K562 (cell line): Measurements from ENCODE around the gene HDLBP. TPM values are rescaled to one million over a fixed set of nuclear protein-coding genes. Genes with fewer than 3 reads are reported as not detected.

Experiments
- ATAC-seq: fragments of 200-7000 bp; cut with Tn5 transposase; 3 replicates; pipeline ENCODE4 v1.9.1; 2020; ENCODE audit warnings: moderate library complexity
- BruUV-seq: library from RNA; stranded (reverse); fragments of 400-500 nt; replicated peaks from 2 replicates; lab custom pipeline; 2021; lab: Mats Ljungman, UMichigan
- CTCF ChIA-PET: fragments of 300-600 bp; formaldehyde crosslinking; extraction: SDS; loops from one replicate; lab custom pipeline; 2021; ENCODE audit warnings: low intra/inter-chr PET ratio; lab: Yijun Ruan, JAX
- POLR2A ChIA-PET: fragments of 300-600, 350-650 bp; sonication (Branson Sonifier 250); formaldehyde crosslinking; extraction: SDS; loops from one replicate; lab custom pipeline; 2021; ENCODE audit warnings: antibody characterized with exemption, inconsistent platforms; lab: Yijun Ruan, JAX
- DNase-seq, 4 experiments: peaks; one replicate each; pipeline versions ENCODE4 v3.0.0 to v3.0.0-alpha.2; 2011 to 2018; ENCODE audit warnings: low spot score in 3 of 4, mixed read lengths in 3 of 4; ENCODE audit errors: extremely low read depth in 1 of 4
- FAIRE-seq: peaks from 2 replicates; lab custom pipeline; 2011; peaks lifted over from hg19 to GRCh38; lab: Jason Lieb, UNC
- H2AFZ ChIP-seq: 2 replicates; pipeline ENCODE4 v1.6.0; 2011; ENCODE audit warnings: low read depth, low read length, control low read depth, inconsistent platforms
- H3K27ac ChIP-seq: fragments of 200-600 bp; 3 replicates; pipeline ENCODE4 v1.8.0; 2011; ENCODE audit warnings: low read depth, mild to moderate bottlenecking, control low read depth, inconsistent platforms, low read length, moderate library complexity, mixed read lengths; ENCODE audit errors: extremely low read depth
- H3K27me3 ChIP-seq, 2 experiments: fragments of 300-600 bp in 1 of 2; 2 replicates in 1 of 2; 3 replicates in 1 of 2; pipeline versions ENCODE4 v1.6.0 to v1.8.0; 2011; ENCODE audit warnings: inconsistent platforms in 2 of 2, low read length in 2 of 2, mild to moderate bottlenecking in 1 of 2, mixed read lengths in 1 of 2, moderate library complexity in 1 of 2; ENCODE audit not compliant: control insufficient read depth in 2 of 2, insufficient read depth in 2 of 2
- H3K36me3 ChIP-seq: fragments of 300-600 bp; 3 replicates; pipeline ENCODE4 v1.8.0; 2011; ENCODE audit warnings: mild to moderate bottlenecking, low read length, inconsistent platforms; ENCODE audit not compliant: control insufficient read depth, insufficient read depth
- H3K4me1 ChIP-seq, 2 experiments: fragments of 200-600 bp in 1 of 2; replicated peaks in 1 of 2; 2 replicates in 1 of 2; 3 replicates in 1 of 2; pipeline versions ENCODE4 v1.5.1 to v1.8.0; 2011; ENCODE audit warnings: inconsistent platforms in 2 of 2, low read length in 2 of 2, mild to moderate bottlenecking in 1 of 2, mixed read lengths in 1 of 2, moderate library complexity in 1 of 2; ENCODE audit not compliant: control insufficient read depth in 2 of 2, insufficient read depth in 2 of 2
- H3K4me2 ChIP-seq: 2 replicates; pipeline ENCODE4 v1.6.1; 2011; ENCODE audit warnings: low read length, control low read depth, inconsistent platforms, mixed read lengths; ENCODE audit not compliant: insufficient read depth
- H3K4me3 ChIP-seq: fragments of 200-600 bp; sonication (generic), shearing (Covaris generic); 2 replicates; pipeline ENCODE4 v1.5.1; 2016; ENCODE audit warnings: control low read depth, inconsistent platforms
- H3K79me2 ChIP-seq: fragments of 200-600 bp; 3 replicates; pipeline ENCODE4 v1.8.0; 2011; ENCODE audit warnings: low read length, inconsistent platforms; ENCODE audit not compliant: control insufficient read depth, insufficient read depth
- H3K9ac ChIP-seq, 2 experiments: 2 replicates each; pipeline versions ENCODE4 v1.6.0 to v1.6.1; 2011; ENCODE audit warnings: low read depth in 2 of 2, low read length in 2 of 2, control low read depth in 1 of 2, inconsistent platforms in 1 of 2, mild to moderate bottlenecking in 1 of 2, mixed read lengths in 1 of 2; ENCODE audit not compliant: insufficient read depth in 1 of 2
- H3K9me1 ChIP-seq: one replicate; pipeline ENCODE4 v1.6.0; 2011; ENCODE audit warnings: inconsistent platforms, mild to moderate bottlenecking, low read length, moderate library complexity; ENCODE audit not compliant: control insufficient read depth, insufficient read depth
- H3K9me3 ChIP-seq: replicated peaks from 2 replicates; pipeline ENCODE4 v1.5.1; 2011; ENCODE audit warnings: low read depth, low read length, inconsistent platforms; ENCODE audit not compliant: control insufficient read depth, insufficient read depth
- H4K20me1 ChIP-seq: replicated peaks from 2 replicates; pipeline ENCODE4 v1.6.1; 2011; ENCODE audit warnings: low read length, inconsistent platforms, mixed read lengths; ENCODE audit not compliant: control insufficient read depth, insufficient read depth
- CHD4 ChIP-seq: fragments of 200-600 bp; sonication (generic); IDR thresholded peaks from 3 replicates; pipeline ENCODE4 v1.6.1; 2012; ENCODE audit warnings: low read depth, mild to moderate bottlenecking, mixed read lengths, low read length, inconsistent platforms; ENCODE audit not compliant: insufficient read depth, insufficient replicate concordance, poor library complexity, severe bottlenecking
- CSDE1 ChIP-seq, 2 experiments: fragments of 450-650 bp; IDR thresholded peaks; 2 replicates each; pipeline ENCODE4 v1.6.1; 2016; ENCODE audit warnings: mild to moderate bottlenecking in 1 of 2
- NFE2 ChIP-seq: IDR thresholded peaks from 2 replicates; pipeline ENCODE4 v1.6.1; 2014; ENCODE audit warnings: antibody characterized with exemption, low read depth
- POLR2AphosphoS5 ChIP-seq: IDR thresholded peaks from 2 replicates; pipeline ENCODE4 v1.6.1; 2011; ENCODE audit warnings: mild to moderate bottlenecking, low read depth, low read length, moderate library complexity; ENCODE audit not compliant: control insufficient read depth, insufficient read depth
- SUPT5H ChIP-seq: fragments of 450-650 bp; IDR thresholded peaks from 2 replicates; pipeline ENCODE4 v1.6.1; 2016
- ZBTB26 ChIP-seq: fragments of 450-650 bp; formaldehyde crosslinking; IDR thresholded peaks from 2 replicates; pipeline ENCODE4 v1.4.0; 2022; ENCODE audit warnings: missing genetic modification characterization
- ZBTB9 ChIP-seq: fragments of 450-650 bp; formaldehyde crosslinking; IDR thresholded peaks from 2 replicates; pipeline ENCODE4 v1.4.0; 2020; ENCODE audit warnings: mild to moderate bottlenecking, moderate library complexity
- WGBS: fragments of 100-300 bp; shearing (Covaris generic); methylation state at CpG from one replicate; pipeline ENCODE4 v1.1.6; 2016; ENCODE audit warnings: low coverage, mixed read lengths; ENCODE audit not compliant: insufficient coverage; ENCODE audit errors: missing lambda C conversion rate; 5-methylcytosine and 5-hydroxymethylcytosine counted together
- in situ Hi-C: fragments of 300-500 bp; cut with MboI; formaldehyde crosslinking; loops from 4 replicates; pipeline ENCODE4 v1.15.0; 2018; ENCODE audit warnings: inconsistent platforms, mixed read lengths
- intact Hi-C: fragments of 100-400 bp; cut with micrococcal nuclease; formaldehyde crosslinking; loops from 2 replicates; pipeline ENCODE4 v1.14.2; 2022
- polyA plus RNA-seq, 8 experiments: library from polyadenylated mRNA; depleted of rRNA in 4 of 8; stranded (reverse) in 5 of 8; unstranded in 3 of 8; fragments of >200 nt; fragmentation: Nextera tagmentation in 2 of 8; fragmentation: Illumina TruSeq in 1 of 8; extraction: Ambion mirVana in 2 of 8; extraction: Trizol in 1 of 8; gene quantifications; 2 replicates each; pipeline versions ENCODE4 v1.2.1 to v1.2.3, GENCODE V29; 2011 to 2014; ENCODE audit warnings: inconsistent platforms in 1 of 8, missing spikeins in 1 of 8
- total RNA-seq, 7 experiments: library from RNA; depleted of rRNA in 6 of 7; stranded (reverse); fragments of >200 nt in 6 of 7; fragmentation: Illumina TruSeq in 2 of 7; extraction: Trizol in 2 of 7; gene quantifications; 2 replicates each; pipeline versions ENCODE4 v1.2.1 to v1.2.3, GENCODE V29; 2011 to 2021; ENCODE audit warnings: low replicate concordance in 1 of 7

HDLBP gene
- total and polyA plus RNA-seq, 9 of the 15 experiments (the other 6 are each of a cell fraction or from before 2014, with no cell fraction given): 24.4 to 378 (median 146) TPM

- TF ChIP-seq POLR2AphosphoS5: no peak
- TF ChIP-seq CSDE1 (IDR thresholded peaks at IDR 0.05): no peak
- TF ChIP-seq SUPT5H: no peak
- no peak for TF ChIP-seq CHD4
- TF ChIP-seq ZBTB9 (CRISPR knock-in tag): no peak
- no peak for TF ChIP-seq ZBTB26
Measured at GRCh38 chr2:241178961-241179360, 136.5 kb downstream of the HDLBP start (continued).

- H4K20me1 ChIP-seq: no peaks in the 10 kb centered on the region
- H3K9me1 ChIP-seq: no peaks in the 10 kb centered on the region
- no peaks in the 10 kb centered on the region; a peak in 1 of 5 replicates for H3K4me1 ChIP-seq
- DNase-seq (no peak), FAIRE-seq (no peak), ATAC-seq (no peak)
- 93% methylated on average over 11 of the region's 12 CpGs for WGBS
- no TSS peak for BruUV-seq
- no peak overlapping the region for H3K9ac ChIP-seq
- H3K36me3 ChIP-seq: peaks cover 14% of the 10 kb centered on the region; the same call in 1 of the 3 replicates
- H2AFZ ChIP-seq: no peak overlapping the region
- H3K9me3 ChIP-seq: no peaks in the 10 kb centered on the region
- no peaks in the 10 kb centered on the region for H3K79me2 ChIP-seq
- H3K4me2 ChIP-seq: no peak overlapping the region
- no peaks in the 10 kb centered on the region for H3K27me3 ChIP-seq
- POLR2A ChIA-PET: no interaction called here
- no peak overlapping the region for H3K27ac ChIP-seq
- in situ Hi-C loops (no loop called here), intact Hi-C loops (no loop called here)
- CTCF ChIA-PET: no interaction called here
- no peak overlapping the region for H3K4me3 ChIP-seq
- no peak for TF ChIP-seq NFE2
- TF ChIP-seq, all 486 proteins: peak for 0
Measured at GRCh38 chr2:241177526-241178334, 137.7 kb downstream of the HDLBP start.

Other genes starting within 250 kb of the HDLBP start
Only the 7 nearest of the 8 such genes appear.
- gene MTERF4, start 213.4 kb downstream of the HDLBP start, total RNA-seq (2014; rRNA removed): 15.6 and 19.7 TPM in 2 replicates
- 21.2 and 25.4 TPM in 2 replicates for gene MTERF4, start 213.4 kb downstream of the HDLBP start, total RNA-seq (2014; rRNA removed; fragmentation: Illumina TruSeq; extraction: Trizol)
- gene MTERF4, start 213.4 kb downstream of the HDLBP start, total RNA-seq (2015; rRNA removed; fragmentation: Illumina TruSeq; extraction: Trizol): 22.8 and 23.6 TPM in 2 replicates
- gene MTERF4, start 213.4 kb downstream of the HDLBP start, total RNA-seq (2021): 15.3 and 16.4 TPM in 2 replicates
- gene MTERF4, start 213.4 kb downstream of the HDLBP start, polyA plus RNA-seq (2011; rRNA removed): 19.5 and 29.6 TPM in 2 replicates
- 26.7 and 28.1 TPM in 2 replicates for gene MTERF4, start 213.4 kb downstream of the HDLBP start, polyA plus RNA-seq (2014; fragmentation: Illumina TruSeq; extraction: Trizol)
- 10 to 100 TPM; 15.8 to 20.9 TPM for gene MTERF4, start 213.4 kb downstream of the HDLBP start, polyA plus RNA-seq (2014; fragmentation: Nextera tagmentation; extraction: Ambion mirVana)
- gene MTERF4, start 213.4 kb downstream of the HDLBP start, polyA plus RNA-seq (2014; rRNA removed): 24.7 and 36.8 TPM in 2 replicates
- 8.6 and 17.1 TPM in 2 replicates for gene PASK, start 166.2 kb downstream of the HDLBP start, total RNA-seq (2014; rRNA removed)
- gene PASK, start 166.2 kb downstream of the HDLBP start, total RNA-seq (2014; rRNA removed; fragmentation: Illumina TruSeq; extraction: Trizol): 5.9 and 6.2 TPM in 2 replicates
- 8.8 and 10.1 TPM in 2 replicates for gene PASK, start 166.2 kb downstream of the HDLBP start, total RNA-seq (2015; rRNA removed; fragmentation: Illumina TruSeq; extraction: Trizol)
- 25.9 and 30.3 TPM in 2 replicates for gene PASK, start 166.2 kb downstream of the HDLBP start, total RNA-seq (2021)
- gene PASK, start 166.2 kb downstream of the HDLBP start, polyA plus RNA-seq (2011; rRNA removed): 10.9 and 11.6 TPM in 2 replicates
- 9.9 and 11.5 TPM in 2 replicates for gene PASK, start 166.2 kb downstream of the HDLBP start, polyA plus RNA-seq (2014; fragmentation: Illumina TruSeq; extraction: Trizol)
- gene PASK, start 166.2 kb downstream of the HDLBP start, polyA plus RNA-seq (2014; fragmentation: Nextera tagmentation; extraction: Ambion mirVana): 1 to 10 TPM; 1.5 to 2.6 TPM
- gene PASK, start 166.2 kb downstream of the HDLBP start, polyA plus RNA-seq (2014; rRNA removed): 16.3 and 20.2 TPM in 2 replicates
- 56.0 and 62.0 TPM in 2 replicates for gene PPP1R7, start 165.2 kb downstream of the HDLBP start, total RNA-seq (2014; rRNA removed)
- gene PPP1R7, start 165.2 kb downstream of the HDLBP start, total RNA-seq (2014; rRNA removed; fragmentation: Illumina TruSeq; extraction: Trizol): 37.5 and 38.1 TPM in 2 replicates
- 35.3 and 40.2 TPM in 2 replicates for gene PPP1R7, start 165.2 kb downstream of the HDLBP start, total RNA-seq (2015; rRNA removed; fragmentation: Illumina TruSeq; extraction: Trizol)
- gene PPP1R7, start 165.2 kb downstream of the HDLBP start, total RNA-seq (2021): 39.5 and 40.5 TPM in 2 replicates
- 46.1 and 57.3 TPM in 2 replicates for gene PPP1R7, start 165.2 kb downstream of the HDLBP start, polyA plus RNA-seq (2011; rRNA removed)
- gene PPP1R7, start 165.2 kb downstream of the HDLBP start, polyA plus RNA-seq (2014; fragmentation: Illumina TruSeq; extraction: Trizol): 62.0 and 75.0 TPM in 2 replicates
- 10 to 100 TPM; 37.9 to 50.5 TPM for gene PPP1R7, start 165.2 kb downstream of the HDLBP start, polyA plus RNA-seq (2014; fragmentation: Nextera tagmentation; extraction: Ambion mirVana)
- gene PPP1R7, start 165.2 kb downstream of the HDLBP start, polyA plus RNA-seq (2014; rRNA removed): 59.4 and 61.0 TPM in 2 replicates
- 1.3 and 1.7 TPM in 2 replicates for gene ANO7, start 127.0 kb downstream of the HDLBP start, total RNA-seq (2014; rRNA removed)
- gene ANO7, start 127.0 kb downstream of the HDLBP start, total RNA-seq (2014; rRNA removed; fragmentation: Illumina TruSeq; extraction: Trizol): 0.67 and 0.91 TPM in 2 replicates
- gene ANO7, start 127.0 kb downstream of the HDLBP start, total RNA-seq (2015; rRNA removed; fragmentation: Illumina TruSeq; extraction: Trizol): 1.1 TPM in 2 replicates
- 4.1 and 5.1 TPM in 2 replicates for gene ANO7, start 127.0 kb downstream of the HDLBP start, total RNA-seq (2021)
- gene ANO7, start 127.0 kb downstream of the HDLBP start, polyA plus RNA-seq (2011; rRNA removed): 0.59 and 0.81 TPM in 2 replicates
- gene ANO7, start 127.0 kb downstream of the HDLBP start, polyA plus RNA-seq (2014; fragmentation: Illumina TruSeq; extraction: Trizol): 1.9 and 3.2 TPM in 2 replicates
- gene ANO7, start 127.0 kb downstream of the HDLBP start, polyA plus RNA-seq (2014; fragmentation: Nextera tagmentation; extraction: Ambion mirVana): under 1 TPM; 0.28 to 0.46 TPM
- gene ANO7, start 127.0 kb downstream of the HDLBP start, polyA plus RNA-seq (2014; rRNA removed): 1.9 and 2.9 TPM in 2 replicates
- 132 and 145 TPM in 2 replicates for gene SEPTIN2, start 253 bp upstream of the HDLBP start, total RNA-seq (2014; rRNA removed)
- 169 and 197 TPM in 2 replicates for gene SEPTIN2, start 253 bp upstream of the HDLBP start, total RNA-seq (2014; rRNA removed; fragmentation: Illumina TruSeq; extraction: Trizol)
- gene SEPTIN2, start 253 bp upstream of the HDLBP start, total RNA-seq (2015; rRNA removed; fragmentation: Illumina TruSeq; extraction: Trizol): 149 and 166 TPM in 2 replicates
- gene SEPTIN2, start 253 bp upstream of the HDLBP start, total RNA-seq (2021): 144 and 162 TPM in 2 replicates
- 271 and 367 TPM in 2 replicates for gene SEPTIN2, start 253 bp upstream of the HDLBP start, polyA plus RNA-seq (2011; rRNA removed)
- 232 and 235 TPM in 2 replicates for gene SEPTIN2, start 253 bp upstream of the HDLBP start, polyA plus RNA-seq (2014; fragmentation: Illumina TruSeq; extraction: Trizol)
- 100 to 1,000 TPM; 121 to 201 TPM for gene SEPTIN2, start 253 bp upstream of the HDLBP start, polyA plus RNA-seq (2014; fragmentation: Nextera tagmentation; extraction: Ambion mirVana)
- 164 and 179 TPM in 2 replicates for gene SEPTIN2, start 253 bp upstream of the HDLBP start, polyA plus RNA-seq (2014; rRNA removed)
- 16.0 and 17.1 TPM in 2 replicates for gene FARP2, start 40.6 kb upstream of the HDLBP start, total RNA-seq (2014; rRNA removed)
- gene FARP2, start 40.6 kb upstream of the HDLBP start, total RNA-seq (2014; rRNA removed; fragmentation: Illumina TruSeq; extraction: Trizol): 25.3 and 25.5 TPM in 2 replicates
- gene FARP2, start 40.6 kb upstream of the HDLBP start, total RNA-seq (2015; rRNA removed; fragmentation: Illumina TruSeq; extraction: Trizol): 20.1 and 21.1 TPM in 2 replicates
- 32.5 and 38.1 TPM in 2 replicates for gene FARP2, start 40.6 kb upstream of the HDLBP start, total RNA-seq (2021)
- gene FARP2, start 40.6 kb upstream of the HDLBP start, polyA plus RNA-seq (2011; rRNA removed): 22.8 and 35.0 TPM in 2 replicates
- 23.5 and 23.6 TPM in 2 replicates for gene FARP2, start 40.6 kb upstream of the HDLBP start, polyA plus RNA-seq (2014; fragmentation: Illumina TruSeq; extraction: Trizol)
- gene FARP2, start 40.6 kb upstream of the HDLBP start, polyA plus RNA-seq (2014; fragmentation: Nextera tagmentation; extraction: Ambion mirVana): 1 to 10 TPM; 4.1 to 5.9 TPM
- gene FARP2, start 40.6 kb upstream of the HDLBP start, polyA plus RNA-seq (2014; rRNA removed): 17.5 and 22.4 TPM in 2 replicates
- gene STK25, start 192.9 kb upstream of the HDLBP start, total RNA-seq (2014; rRNA removed): 116 and 163 TPM in 2 replicates
- gene STK25, start 192.9 kb upstream of the HDLBP start, total RNA-seq (2014; rRNA removed; fragmentation: Illumina TruSeq; extraction: Trizol): 35.0 and 61.9 TPM in 2 replicates
- gene STK25, start 192.9 kb upstream of the HDLBP start, total RNA-seq (2015; rRNA removed; fragmentation: Illumina TruSeq; extraction: Trizol): 66.9 and 75.2 TPM in 2 replicates
- 107 and 123 TPM in 2 replicates for gene STK25, start 192.9 kb upstream of the HDLBP start, total RNA-seq (2021)
- 169 and 218 TPM in 2 replicates for gene STK25, start 192.9 kb upstream of the HDLBP start, polyA plus RNA-seq (2011; rRNA removed)
- 151 and 157 TPM in 2 replicates for gene STK25, start 192.9 kb upstream of the HDLBP start, polyA plus RNA-seq (2014; fragmentation: Illumina TruSeq; extraction: Trizol)
- gene STK25, start 192.9 kb upstream of the HDLBP start, polyA plus RNA-seq (2014; fragmentation: Nextera tagmentation; extraction: Ambion mirVana): 10 to 100 TPM in 1 of 2 experiments, 1 to 10 TPM in 1; 5.4 to 10.3 TPM
- 177 and 178 TPM in 2 replicates for gene STK25, start 192.9 kb upstream of the HDLBP start, polyA plus RNA-seq (2014; rRNA removed)